CD4-positive, alpha-beta T cell treated with Interleukin-4 for 1 hour (primary cell): ENCODE results near the gene TMEM79.
A peak's percentile ranks its signal among the peaks of the same experiment; 100 is the strongest.

Source experiments
- DNase-seq, 2 donors: peaks; one replicate each; pipeline ENCODE4 v3.0.0-alpha.2; 2020 to 2022

Gene TMEM79

DNA sequence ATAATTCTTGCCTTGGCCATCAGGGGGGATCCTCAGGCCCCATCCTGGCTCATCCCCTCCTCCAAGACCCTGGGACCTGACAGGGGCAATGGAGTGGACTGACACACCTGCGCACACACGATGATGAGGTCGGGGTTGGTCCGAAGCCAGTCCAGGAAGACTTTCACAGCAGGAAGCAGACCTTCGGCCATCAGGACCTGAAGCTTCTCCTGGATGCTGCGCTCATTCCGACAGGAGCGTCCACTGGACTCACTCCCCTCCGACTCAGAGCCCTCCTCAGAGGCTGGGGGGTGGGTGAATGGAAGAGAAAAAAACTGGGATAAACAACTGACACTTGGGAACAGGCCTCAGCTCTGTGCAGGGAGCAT, 20.9 kb upstream of the TMEM79 start:
- DNase-seq, result no peak

DNA sequence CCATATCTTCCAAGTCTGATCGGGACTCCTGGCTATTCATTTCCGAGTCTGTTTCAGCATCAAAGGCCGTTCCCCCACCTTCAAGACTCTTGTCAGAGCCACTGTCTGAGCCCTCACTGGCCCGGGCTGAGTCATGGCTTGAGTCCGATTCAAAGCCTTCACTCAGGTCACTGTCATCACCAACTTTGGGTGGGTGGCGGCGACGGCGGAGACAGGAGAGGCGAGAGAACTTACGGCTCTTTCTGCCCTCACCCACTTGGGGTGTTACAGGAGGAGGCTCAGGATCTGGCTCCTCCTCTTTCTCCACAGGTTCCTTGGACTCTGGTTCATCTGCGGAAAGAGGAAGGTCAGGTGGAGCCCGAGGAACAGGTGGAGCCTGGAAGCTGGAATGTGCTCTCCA, 18.1 kb upstream of the TMEM79 start:
- DNase-seq, result no peak

DNA sequence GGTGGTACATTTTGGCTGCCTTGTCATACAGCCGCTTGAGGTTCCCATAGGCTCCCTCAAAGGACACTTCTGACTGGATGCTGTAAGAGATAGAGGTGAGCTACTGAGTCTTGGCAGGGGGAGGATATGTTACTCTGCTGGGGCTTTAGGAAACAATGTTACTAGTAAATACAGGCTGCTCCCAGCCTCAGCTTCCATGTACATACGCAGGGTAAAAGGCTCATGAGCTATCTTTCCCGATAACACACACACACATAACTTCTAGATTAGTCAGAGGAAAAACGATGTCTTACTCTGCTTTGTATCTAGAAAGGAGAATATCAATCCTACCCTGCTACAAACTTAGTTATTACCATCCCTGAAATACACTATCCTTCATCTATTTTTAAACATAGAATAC, 15.8 kb upstream of the TMEM79 start:
- DNase-seq, result no peak

DNA sequence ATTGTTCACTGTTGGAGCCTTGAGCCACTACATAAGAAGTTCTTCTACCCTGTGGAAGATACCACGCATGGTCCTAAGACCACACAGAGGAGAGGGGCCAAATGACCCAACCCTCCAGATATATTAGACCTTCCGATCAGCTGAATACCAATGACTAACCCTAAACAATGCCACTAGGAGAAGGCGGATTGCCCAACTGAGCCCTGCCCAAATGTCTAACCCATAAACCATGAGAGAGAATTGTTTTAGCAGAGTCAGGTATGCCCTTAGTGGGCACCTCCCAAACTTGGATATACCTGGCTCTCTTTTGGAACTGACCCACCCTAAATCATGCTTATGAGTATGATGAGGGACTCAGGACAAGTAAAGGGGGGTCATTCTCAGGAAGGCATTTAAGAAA, 13.8 kb upstream of the TMEM79 start:
- no peak for DNase-seq

DNA sequence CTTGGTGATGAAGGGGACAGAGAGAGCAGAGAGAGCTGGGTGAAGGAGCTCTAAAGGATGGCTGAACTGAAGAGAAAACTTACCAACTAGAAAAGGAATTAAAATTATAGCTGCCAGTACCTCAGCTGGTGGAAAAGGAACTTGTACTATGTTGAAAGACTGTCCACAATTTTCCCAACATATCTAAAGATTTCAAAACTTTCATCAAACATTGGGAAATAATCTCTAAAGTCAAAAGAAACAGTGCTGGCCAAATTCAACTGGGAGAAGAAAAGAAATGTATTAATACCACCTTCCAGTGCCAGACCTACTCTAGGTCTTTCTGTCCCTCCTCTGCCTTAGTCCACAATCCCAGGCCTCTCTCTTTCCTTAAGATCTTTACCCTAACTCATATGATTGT, 7.6 kb upstream of the TMEM79 start:
- no peak for DNase-seq

DNA sequence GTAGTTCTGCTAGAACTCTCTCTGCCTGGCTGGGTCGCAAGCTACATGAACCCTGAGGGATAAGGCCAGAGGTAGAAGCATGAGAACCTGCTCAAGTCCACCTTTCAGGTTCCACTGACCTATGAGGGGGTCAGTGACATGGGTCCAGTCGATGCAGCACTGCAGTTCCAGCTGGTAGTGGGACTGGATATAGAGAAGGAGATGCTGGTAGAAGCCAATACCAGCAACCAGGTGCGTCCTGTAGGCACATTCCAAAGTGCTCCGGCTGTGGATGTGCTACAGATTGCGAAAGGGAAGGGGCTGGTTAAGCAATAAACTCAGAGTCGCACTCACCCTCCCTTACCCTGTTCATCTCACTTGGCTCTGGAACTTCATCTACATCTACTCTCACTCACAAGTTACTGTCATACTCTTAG, 7.2 kb upstream of the TMEM79 start:
- DNase-seq, result no peak

DNA sequence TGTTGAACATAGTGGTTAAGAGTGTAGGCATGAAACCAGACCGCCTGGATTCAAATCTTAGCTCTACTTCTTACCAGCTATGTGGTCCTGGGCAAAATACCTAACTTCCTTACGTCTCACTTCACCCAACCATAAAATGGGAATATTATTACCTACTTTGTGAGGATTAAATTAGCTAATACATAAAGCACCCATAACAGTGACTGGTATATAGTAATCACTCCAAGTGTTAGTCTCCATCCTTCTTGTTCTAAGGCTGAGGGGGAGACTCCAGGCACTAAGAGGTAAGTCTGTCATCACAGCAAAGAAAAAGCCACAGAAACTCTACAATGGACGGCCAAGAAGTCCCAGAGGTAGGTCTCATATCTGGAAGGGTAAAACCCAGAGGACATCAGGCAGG, 4.3 kb upstream of the TMEM79 start:
- no peak for DNase-seq

DNA sequence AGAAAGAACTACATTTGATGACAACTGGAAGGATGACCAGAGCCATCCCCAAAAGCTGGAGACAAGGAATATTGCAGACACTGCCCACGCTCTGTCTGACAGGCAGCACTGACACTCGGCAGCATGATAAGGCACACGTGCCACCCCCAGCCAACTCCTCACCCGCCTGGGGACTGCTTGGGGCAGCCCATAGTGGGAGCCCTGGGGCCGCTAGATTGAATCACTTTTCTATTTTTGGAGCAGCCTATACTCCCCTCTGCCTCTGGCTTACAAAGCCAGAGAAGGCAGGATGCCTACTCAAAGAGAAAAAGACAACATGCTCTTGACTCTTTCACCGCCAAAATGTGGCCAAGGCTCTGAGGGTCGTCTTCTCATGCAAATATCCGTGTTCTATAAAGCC, 2.8 kb upstream of the TMEM79 start:
- peak; percentile 17 to 22 for DNase-seq

DNA sequence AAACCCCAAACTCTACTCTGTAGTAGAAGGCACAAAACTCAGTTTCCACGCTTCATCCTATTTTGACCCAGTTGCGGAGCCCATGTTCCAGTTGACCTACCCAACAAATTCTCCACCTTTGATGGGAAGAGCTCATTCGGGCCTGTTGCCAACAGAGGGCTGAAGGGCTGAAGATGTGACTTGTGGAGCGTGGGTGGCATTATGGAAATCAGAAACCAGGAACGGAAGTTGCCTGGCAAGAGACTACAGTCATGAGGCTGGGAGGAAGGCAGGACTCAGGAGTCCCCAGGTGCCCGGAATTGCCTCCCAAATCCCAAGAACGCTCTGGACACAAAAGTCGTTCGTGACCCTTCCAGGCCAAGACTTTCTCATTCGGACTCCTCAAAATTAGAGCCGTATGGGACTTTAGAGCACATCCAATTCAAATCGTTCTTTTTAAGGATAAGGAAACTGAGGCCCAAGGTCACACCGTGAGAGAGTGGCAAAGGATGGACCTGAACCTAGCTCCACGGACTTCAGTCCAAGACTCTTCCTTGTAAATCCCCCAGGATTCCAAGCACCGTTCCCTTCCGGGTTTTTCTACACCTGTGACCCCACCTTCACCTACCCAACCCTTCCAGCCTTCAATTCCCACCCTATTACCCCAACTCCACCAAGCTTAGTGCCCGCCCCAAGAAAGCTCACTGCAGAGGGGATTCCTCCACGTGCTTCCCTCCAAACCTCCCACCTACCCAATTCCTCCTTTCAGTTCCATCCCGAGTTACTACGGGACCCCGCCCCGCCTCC, 2.2 kb upstream of the TMEM79 start:
- no peak for DNase-seq

DNA sequence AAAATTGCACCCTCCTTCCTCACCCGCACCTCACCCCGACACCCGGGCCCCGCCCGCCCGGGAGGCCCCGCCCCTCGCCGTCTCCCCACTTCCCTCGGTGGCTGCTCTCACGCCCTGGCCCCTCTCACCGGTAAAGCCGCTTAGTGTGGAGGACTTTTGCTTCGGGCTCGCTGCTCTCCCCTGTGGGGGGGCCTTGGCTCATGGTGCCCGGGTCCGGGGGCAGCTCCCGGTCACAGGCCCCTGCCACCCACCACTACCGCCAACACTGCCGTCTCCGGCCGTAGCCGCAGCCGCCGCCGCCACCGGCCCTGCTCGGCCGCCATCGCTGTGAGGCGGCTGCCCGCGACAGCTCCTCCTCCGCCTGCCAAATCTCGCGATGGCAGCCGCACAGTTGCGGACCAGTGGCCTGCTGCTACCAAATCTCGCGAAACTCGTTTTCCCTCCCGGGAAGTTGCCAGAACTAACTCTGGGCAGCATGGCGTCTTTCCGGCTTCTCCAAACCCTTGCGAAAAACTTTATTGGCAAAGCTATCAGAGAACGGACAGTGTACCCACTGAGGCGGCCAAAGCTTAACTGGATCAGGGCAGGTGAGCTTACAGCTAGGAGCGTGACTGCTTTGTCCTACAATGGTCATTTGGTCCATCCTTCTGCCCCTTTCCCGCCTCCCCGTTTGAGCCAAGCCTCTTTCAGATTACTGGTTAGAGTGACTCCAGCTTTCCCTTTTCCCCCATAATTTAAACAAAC, 1.5 kb upstream of the TMEM79 start, which contains the start of gene SMG5:
SMG5 (minus strand) TSS at position 347 of the 744 bp plus-strand sequence; CDS start at position 202, 145 bp downstream.
- peak; percentile 98 for DNase-seq

DNA sequence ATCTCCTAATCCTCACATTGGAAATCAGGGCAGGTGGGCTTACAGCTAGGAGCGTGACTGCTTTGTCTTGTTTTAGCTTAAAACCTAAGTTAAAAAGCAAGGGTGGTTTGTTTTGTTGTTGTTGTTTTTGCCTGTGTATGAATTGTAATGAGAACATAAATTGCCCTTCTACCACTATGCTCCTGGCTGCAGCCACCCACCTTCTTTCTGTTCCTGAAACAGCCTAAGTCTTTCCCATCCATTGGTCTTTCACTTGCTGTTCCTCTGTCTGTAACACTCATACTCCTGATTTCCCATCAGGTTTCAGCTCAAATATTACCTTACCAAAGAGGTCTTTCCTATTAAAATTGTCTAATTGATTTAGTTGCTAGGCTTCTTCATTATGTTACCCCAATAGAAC, 604 bp upstream of the TMEM79 start:
- no peak for DNase-seq

DNA sequence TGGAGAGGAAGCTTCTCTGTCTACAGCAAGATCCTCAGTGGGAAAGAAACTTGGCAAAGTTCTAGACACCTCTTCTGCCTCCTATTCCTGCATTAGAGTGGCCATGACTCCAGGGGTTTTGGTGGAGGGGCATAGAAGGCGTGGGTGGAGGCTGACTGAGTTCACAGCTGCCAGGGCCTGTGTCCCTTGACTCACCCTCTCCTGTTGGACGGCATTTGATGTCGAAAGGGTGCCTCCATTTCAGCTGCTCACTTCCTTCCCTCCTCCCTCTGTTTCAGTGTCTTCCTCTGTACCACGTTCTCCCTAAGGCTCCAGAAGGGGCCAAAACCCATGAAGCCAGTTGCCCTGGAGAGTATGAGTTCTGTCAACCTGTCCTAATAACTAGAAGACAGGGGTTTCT, 632 bp downstream of the TMEM79 start:
- no peak for DNase-seq

DNA sequence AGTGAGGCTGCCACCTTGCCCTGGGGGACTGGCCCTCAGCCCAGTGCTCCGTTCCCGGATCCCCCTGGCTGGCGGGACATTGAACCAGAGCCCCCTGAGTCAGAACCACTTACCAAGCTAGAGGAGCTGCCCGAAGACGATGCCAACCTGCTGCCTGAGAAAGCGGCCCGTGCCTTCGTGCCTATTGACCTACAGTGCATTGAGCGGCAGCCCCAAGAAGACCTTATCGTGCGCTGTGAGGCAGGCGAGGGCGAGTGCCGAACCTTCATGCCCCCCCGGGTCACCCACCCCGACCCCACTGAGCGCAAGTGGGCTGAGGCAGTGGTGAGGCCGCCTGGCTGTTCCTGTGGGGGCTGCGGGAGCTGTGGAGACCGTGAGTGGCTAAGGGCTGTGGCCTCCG, 1.3 kb downstream of the TMEM79 start:
- no peak for DNase-seq

DNA sequence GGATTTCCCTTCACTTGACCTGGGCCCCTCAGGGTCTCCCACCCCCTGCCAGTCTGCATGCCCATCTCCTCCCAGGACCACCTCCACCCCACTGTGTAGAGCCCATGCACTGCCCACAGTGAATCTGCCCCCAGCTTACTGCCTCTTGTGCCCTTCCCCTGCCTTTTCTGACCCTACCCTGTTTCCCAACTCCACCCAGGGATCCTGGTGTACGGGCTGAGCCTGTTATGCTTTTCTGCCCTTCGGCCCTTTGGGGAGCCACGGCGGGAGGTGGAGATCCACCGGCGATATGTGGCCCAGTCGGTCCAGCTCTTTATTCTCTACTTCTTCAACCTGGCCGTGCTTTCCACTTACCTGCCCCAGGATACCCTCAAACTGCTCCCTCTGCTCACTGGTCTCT, 1.9 kb downstream of the TMEM79 start:
- DNase-seq, result no peak

DNA sequence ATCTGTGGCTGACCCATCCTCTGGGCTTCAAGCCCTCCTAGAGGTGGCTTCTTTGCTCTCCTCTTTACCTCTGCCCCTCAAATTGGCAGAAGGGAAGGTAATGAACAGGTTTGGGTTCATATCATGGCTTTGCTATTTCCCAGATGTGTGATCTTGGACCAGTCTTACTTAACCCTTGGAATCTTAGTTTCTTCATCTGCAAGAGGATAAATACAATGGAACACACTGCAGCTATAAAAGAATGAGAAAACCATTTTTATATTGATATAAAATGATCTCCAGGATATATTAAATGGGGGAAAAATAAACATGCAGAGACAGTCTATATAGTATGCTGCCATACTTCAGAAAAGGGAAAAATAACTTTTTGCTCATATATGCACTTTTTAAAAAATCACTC, 5.7 kb downstream of the TMEM79 start:
- DNase-seq, result no peak

DNA sequence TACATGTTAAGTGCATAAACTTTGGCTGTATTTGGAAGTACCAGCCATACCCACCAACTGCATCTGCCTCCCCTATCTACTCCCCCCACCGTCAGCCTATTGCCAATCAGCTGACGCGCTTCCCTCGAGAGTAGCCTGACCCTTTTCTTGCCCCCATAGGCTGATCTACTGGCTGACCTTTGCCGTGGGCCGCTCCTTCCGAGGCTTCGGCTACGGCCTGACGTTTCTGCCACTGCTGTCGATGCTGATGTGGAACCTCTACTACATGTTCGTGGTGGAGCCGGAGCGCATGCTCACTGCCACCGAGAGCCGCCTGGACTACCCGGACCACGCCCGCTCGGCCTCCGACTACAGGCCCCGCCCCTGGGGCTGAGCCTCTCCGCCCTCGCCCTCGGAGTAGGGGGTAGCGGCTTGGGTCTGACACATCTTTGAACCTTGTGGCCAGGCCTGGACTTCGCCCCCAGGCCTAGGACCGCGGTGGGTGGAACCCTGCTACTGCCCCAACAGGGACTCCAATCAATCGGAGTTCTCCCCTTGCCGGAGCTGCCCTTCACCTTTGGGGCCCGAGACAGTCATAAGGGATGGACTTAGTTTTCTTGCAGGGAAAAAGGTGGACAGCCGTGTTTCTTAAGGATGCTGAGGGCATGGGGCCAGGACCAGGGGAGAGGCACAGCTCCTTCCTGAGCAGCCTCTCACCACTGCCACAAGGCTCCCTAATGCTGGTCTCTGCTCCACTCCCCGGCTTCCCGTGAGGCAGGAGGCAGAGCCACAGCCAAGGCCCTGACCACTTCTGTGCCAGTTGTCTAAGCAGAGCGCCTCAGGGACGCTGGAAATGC, 7.3 kb downstream of the TMEM79 start:
- DNase-seq, result peak; percentile 17 to 67

DNA sequence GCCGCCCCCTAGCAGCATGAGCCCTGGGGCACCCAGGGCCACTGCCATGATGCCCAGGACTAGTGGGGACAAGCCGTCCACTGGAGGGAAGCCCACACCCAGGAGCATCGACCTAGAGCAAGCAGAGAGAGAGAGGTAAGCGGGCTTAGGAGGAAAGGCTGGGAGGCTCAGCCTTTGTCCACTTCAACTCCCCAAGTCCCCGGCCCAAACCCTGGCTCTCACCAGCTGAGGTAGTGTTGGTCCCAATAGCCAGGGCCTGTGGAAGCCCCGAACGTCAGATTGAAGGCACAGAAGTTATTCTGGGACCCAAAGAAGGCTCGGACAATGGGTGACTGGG, 8.9 kb downstream of the TMEM79 start:
- DNase-seq, result no peak

DNA sequence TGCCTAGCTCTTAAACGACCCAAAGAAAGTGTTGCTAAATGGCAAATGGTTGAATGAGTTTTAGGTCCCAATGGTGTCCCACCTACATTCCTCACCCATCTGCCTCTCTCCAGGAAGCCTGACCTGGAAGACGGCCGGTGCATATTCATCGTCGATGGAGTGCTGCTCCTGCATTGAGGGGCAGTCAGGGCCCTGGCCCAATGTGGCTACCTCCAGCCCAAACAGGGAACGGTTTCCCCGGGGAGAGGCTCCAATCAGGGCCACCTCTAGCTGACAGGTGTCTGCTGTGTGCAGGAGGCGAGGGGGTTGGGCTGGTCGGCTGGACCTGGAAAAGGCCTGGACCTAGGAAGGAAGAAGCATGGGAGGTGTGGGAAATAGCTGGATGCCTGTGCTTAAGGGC, 9.8 kb downstream of the TMEM79 start:
- no peak for DNase-seq

DNA sequence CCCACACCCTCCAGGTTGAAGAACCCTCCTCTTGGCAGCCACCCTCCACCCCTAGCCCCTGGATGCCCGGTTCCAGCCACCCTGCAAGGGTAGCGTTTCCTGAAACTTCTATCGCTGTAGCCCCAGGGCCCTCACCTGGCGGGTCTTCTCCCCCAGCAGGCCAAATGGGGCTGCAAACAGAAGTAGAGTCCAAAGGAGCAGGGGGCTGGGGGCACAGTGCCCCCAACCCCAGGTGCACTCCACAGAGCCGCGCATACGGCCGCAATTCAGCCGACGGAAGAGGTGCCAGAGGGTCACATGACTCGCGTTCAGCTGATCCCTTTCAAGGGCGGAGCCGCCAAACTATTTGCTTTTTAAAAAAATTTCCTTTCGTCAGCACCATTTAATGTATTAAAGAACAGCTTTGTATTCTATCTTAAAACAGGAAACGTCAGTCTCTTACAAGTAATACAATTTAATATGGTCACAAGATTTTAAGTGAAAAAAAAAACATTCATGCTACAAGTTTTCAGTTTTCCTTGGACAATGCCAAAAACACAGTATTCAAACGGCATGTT, 11.3 kb downstream of the TMEM79 start, which contains the start of gene GLMP:
GLMP (minus strand) TSS at position 289 of the 557 bp plus-strand sequence; CDS start at position 255, 34 bp downstream.
- peak; percentile 46 to 61 for DNase-seq

DNA sequence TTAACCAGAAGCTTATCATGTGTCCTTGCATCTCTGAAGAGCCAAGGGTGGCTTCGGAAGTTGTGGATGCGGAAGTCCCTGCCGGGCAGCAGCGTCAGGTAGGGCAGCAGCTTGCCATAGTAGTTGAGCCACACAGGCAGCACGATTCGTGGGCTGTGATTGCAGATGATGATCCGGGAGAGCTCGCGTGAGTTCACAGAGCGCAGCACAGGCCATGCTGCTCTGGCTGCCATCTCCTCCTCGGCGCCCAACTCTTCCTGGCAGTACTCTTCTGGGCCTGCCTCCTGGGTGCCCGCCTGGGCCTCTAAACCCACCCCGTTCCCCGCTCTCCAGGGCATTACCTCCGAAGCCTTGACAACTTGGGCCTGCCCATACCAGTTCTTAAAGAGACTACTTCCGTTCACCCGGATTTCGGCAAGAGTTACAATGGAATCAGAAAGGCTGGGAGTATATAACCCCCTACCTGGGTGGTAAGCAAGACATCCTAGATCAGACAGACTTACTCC, 14.8 kb downstream of the TMEM79 start, which contains the start of gene VHLL:
VHLL (minus strand) TSS at position 456 of the 506 bp plus-strand sequence; CDS start at position 338, 118 bp downstream.
- no peak for DNase-seq

DNA sequence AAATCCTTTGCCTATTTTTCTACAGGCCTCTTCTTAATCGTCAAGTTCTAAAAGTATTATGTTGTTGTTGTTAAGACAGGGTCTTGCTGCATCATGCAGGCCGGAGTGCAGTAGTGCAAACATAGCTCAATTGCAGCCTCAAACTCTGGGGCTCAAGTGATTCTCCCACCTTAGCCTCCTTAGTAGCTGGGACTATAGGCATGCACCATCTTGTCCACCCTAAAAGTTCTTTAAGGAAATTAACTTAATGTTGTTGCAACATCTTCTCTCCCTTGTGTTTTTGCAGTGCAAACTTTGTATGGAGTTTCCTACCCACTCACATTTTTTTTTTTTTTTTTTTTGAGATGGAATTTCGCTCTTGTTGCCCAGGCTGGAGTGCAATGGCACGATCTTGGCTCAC, 19.1 kb downstream of the TMEM79 start:
- no peak for DNase-seq

DNA sequence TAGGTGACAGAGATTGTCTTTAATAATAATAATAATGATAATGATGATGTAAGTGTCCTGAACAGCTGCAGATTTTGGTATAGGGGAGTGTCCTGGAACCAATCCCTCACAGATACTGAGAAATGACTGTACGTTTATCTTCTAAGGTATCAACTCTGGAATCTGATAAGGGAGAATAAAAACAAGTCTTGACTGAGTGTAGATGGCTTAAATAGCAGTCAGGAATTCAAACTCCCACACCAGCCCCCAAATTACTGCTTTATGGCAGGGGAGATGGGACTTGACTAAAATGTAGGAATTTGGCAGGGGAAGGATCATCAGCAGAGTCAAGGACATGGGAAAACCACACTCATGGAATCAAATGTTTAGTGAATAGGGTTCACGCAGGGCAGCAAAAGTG, 21.1 kb downstream of the TMEM79 start:
- no peak for DNase-seq

DNA sequence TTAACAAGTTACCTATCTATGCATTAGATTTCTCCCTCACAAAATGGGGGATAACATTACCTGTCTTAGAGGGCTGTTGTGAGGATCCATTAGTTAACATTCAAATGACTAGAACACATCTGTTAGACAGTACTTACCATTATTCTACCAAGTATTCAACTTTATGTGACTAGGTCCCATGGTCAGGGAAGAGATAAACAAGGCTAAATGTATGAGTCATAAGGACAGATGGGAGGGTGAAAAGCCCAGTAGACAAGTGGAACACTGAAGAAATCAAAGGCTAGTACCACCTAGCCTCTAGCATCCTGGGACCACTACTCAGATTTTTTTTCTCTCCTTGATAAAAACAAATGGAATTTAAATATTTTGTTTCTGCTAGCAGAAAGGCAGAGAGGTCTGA, 24.0 kb downstream of the TMEM79 start:
- DNase-seq, result no peak
